ENCODE measurements around the gene JAKMIP3. TPM values are rescaled to one million over a fixed set of nuclear protein-coding genes. Genes with fewer than 3 reads are reported as not detected.

JAKMIP3 gene
- total RNA-seq, 1 donor from 2014 or later: 0.44 TPM

DNA sequence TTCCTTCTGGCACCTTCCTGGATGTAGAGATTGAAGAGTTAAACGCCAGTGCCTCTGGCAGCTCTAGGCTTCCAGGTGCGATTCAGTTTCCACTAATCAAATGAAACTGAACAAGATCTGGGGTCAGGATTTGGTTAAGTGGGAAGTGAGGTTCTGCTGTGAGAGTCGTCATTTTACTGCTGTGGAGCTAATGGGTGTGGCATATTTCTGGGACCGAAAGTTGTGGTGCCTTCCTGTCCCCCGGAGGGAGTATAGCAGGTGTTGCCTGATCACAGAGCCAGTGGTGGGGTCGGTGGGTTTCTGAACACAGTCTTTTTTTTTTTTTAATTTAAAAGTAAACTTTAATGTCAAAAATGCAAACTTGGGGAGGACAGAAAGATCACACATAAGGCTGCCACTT, 37.0 kb upstream of the JAKMIP3 start:
- no peak overlapping the region for H3K27ac Mint-ChIP-seq (ENCODE audit: unreplicated experiment)
- H3K36me3 Mint-ChIP-seq (ENCODE audit: unreplicated experiment): peaks cover 4% of the 10 kb centered on the region
- H3K27me3 Mint-ChIP-seq (ENCODE audit: unreplicated experiment): peaks cover 7% of the 10 kb centered on the region
- peaks cover 2% of the 10 kb centered on the region for H3K9me3 Mint-ChIP-seq (ENCODE audit: unreplicated experiment)
- TF ChIP-seq, protein P1, sequence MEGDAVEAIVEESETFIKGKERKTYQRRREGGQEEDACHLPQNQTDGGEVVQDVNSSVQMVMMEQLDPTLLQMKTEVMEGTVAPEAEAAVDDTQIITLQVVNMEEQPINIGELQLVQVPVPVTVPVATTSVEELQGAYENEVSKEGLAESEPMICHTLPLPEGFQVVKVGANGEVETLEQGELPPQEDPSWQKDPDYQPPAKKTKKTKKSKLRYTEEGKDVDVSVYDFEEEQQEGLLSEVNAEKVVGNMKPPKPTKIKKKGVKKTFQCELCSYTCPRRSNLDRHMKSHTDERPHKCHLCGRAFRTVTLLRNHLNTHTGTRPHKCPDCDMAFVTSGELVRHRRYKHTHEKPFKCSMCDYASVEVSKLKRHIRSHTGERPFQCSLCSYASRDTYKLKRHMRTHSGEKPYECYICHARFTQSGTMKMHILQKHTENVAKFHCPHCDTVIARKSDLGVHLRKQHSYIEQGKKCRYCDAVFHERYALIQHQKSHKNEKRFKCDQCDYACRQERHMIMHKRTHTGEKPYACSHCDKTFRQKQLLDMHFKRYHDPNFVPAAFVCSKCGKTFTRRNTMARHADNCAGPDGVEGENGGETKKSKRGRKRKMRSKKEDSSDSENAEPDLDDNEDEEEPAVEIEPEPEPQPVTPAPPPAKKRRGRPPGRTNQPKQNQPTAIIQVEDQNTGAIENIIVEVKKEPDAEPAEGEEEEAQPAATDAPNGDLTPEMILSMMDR (IDR thresholded peaks at IDR 0.05; ENCODE audit: partially characterized antibody, unreplicated experiment): no peak
- H3K4me3 Mint-ChIP-seq (ENCODE audit: unreplicated experiment): no peak overlapping the region
- H3K4me1 Mint-ChIP-seq (ENCODE audit: low read depth, unreplicated experiment): peaks cover 1% of the 10 kb centered on the region
- DNase-seq: no peak

DNA sequence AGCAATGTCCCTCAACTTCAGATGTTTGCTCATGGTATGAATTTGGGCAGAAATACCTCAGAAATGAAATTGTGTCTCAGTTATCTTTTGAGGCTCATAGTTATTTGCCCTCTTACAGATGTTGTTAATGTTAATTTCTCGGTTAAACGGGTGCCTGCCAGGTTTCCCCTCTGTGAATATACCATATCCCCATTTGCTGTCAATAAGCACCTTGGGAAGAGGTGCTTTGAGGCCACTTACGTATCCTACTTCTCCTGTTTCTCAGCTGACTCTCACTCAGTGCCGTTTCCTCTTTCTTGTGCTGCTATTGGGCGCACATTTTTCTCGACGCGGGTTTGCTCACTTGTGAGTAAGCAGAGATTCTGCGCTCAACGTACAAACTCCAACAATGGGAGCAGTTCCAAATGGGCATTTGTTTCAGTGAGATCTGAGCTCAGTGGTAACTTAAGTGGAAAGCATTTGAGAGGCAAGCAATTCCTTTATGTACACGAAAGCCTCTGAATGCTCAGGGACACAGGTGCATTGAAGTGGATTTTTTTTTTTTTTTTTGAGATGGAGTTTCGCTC, 34.8 kb upstream of the JAKMIP3 start:
- TF ChIP-seq, protein P1 (IDR thresholded peaks at IDR 0.05; ENCODE audit: partially characterized antibody, unreplicated experiment): no peak
- no peak for DNase-seq
- peaks cover 13% of the 10 kb centered on the region for H3K27me3 Mint-ChIP-seq (ENCODE audit: unreplicated experiment)

DNA sequence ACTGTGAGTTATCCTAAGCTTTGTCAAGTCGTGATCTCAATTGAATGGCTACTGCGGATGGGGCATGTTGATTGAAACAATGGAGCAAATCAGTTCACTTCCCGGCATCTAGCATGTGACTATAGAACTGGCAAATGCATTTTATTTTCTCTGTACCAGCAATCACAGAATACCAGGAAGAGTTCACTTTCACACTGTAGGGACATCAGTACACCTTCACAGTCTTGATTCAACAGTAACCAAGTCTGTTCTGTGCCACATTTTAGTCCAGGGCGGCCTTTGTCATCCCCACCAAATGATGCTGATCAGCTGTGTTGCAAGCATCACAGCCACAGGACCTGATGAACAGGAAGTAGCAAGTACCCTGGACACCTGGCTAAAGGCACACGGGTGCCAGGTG, 32.1 kb upstream of the JAKMIP3 start:
- Mint-ChIP-seq H3K4me1 (ENCODE audit: low read depth, unreplicated experiment) (no peaks in the 10 kb centered on the region), H3K36me3 (ENCODE audit: unreplicated experiment) (peaks cover 9% of the 10 kb centered on the region), H3K4me3 (ENCODE audit: unreplicated experiment) (no peak overlapping the region), H3K27ac (ENCODE audit: unreplicated experiment) (no peak overlapping the region), H3K9me3 (ENCODE audit: unreplicated experiment) (no peaks in the 10 kb centered on the region), H3K27me3 (ENCODE audit: unreplicated experiment) (peaks cover 13% of the 10 kb centered on the region)
- no peak for DNase-seq
- TF ChIP-seq, protein P1 (IDR thresholded peaks at IDR 0.05; ENCODE audit: partially characterized antibody, unreplicated experiment): no peak

More for the DNA sequence above, 34.8 kb upstream of the JAKMIP3 start:
- Mint-ChIP-seq H3K4me3 (ENCODE audit: unreplicated experiment) (no peak overlapping the region), H3K36me3 (ENCODE audit: unreplicated experiment) (peaks cover 13% of the 10 kb centered on the region), H3K27ac (ENCODE audit: unreplicated experiment) (no peak overlapping the region), H3K4me1 (ENCODE audit: low read depth, unreplicated experiment) (peaks cover 1% of the 10 kb centered on the region), H3K9me3 (ENCODE audit: unreplicated experiment) (peaks cover 2% of the 10 kb centered on the region)

DNA sequence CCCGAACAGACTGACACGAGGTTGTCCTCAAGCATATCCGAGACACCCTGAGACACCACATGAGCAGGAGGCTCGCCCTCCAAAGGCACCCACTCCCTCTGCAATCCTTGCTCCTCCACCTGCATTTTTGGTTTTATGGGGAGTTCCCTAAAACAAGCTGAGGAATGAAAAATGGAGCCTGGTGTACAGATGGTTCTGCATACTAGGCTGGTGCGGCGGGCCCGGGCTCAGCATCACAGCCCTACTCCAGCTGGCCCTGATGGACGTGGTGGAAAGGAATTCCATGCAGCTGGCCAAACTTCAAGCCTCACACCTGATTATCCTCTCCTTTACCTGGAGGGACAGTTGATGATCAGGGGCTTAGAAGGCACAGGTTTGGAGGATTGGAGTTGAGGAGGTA, 30.3 kb upstream of the JAKMIP3 start:
- TF ChIP-seq, protein P1 (IDR thresholded peaks at IDR 0.05; ENCODE audit: partially characterized antibody, unreplicated experiment): no peak
- Mint-ChIP-seq H3K27ac (ENCODE audit: unreplicated experiment) (no peak overlapping the region), H3K4me3 (ENCODE audit: unreplicated experiment) (no peak overlapping the region), H3K9me3 (ENCODE audit: unreplicated experiment) (no peaks in the 10 kb centered on the region), H3K27me3 (ENCODE audit: unreplicated experiment) (peaks cover 13% of the 10 kb centered on the region), H3K4me1 (ENCODE audit: low read depth, unreplicated experiment) (no peaks in the 10 kb centered on the region), H3K36me3 (ENCODE audit: unreplicated experiment) (peaks cover 9% of the 10 kb centered on the region)
- DNase-seq: no peak

DNA sequence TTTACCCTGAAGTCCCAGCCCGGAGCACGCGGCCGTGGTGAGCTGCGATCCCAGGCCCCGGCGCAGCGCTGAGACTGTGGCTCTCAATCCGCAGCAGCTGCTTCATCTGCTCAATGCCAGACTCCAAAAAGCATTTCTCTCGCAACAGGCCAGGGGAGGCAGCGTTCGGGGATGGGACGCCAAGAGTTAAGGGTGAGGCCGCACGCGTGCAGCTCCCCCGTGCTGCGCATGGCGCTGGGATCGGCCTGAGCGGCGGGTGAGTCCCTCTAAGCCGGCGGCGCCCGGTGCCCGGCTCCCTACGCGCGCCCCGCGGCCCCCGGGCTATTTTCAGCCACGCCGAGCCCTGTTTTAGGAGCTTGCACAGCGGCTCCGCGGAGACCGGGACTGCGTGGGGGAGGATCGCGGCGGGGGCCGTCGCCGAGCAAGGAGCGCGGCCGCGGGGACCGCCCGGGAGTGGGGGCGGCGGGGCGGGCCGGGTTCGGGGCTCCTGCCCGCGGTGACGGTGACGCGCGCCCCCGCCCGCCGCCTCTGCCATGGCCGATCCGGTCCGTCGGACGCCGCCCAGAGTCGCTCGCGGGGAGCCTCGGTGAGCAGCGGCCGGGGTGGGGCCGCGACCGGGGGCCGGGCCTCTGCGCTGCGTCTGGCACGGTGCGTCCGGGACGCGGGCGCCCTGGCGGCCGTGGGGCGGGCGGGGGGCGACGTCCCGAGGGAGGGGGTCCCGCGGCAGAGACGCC, 29.4 kb upstream of the JAKMIP3 start:
- Mint-ChIP-seq H3K27ac (ENCODE audit: unreplicated experiment) (no peak overlapping the region), H3K9me3 (ENCODE audit: unreplicated experiment) (no peaks in the 10 kb centered on the region), H3K27me3 (ENCODE audit: unreplicated experiment) (peaks cover 13% of the 10 kb centered on the region), H3K4me1 (ENCODE audit: low read depth, unreplicated experiment) (no peaks in the 10 kb centered on the region), H3K36me3 (ENCODE audit: unreplicated experiment) (peaks cover 9% of the 10 kb centered on the region), H3K4me3 (ENCODE audit: unreplicated experiment) (peak overlapping the region; percentile 67)
- TF ChIP-seq, protein P1 (IDR thresholded peaks at IDR 0.05; ENCODE audit: partially characterized antibody, unreplicated experiment): no peak
- peak; percentile 64 for DNase-seq
